H1 (cell line): ENCODE measurements around the gene RHOG. TPM values are rescaled to one million over a fixed set of nuclear protein-coding genes. Genes with fewer than 3 reads are reported as not detected.

Source experiments
- CHD1 ChIP-seq: IDR thresholded peaks from 2 replicates; pipeline ENCODE4 v1.6.1; 2012; ENCODE audit warnings: low read depth, low read length, improper control_type of control experiment
- CHD2 ChIP-seq: IDR thresholded peaks from 2 replicates; pipeline ENCODE4 v1.6.1; 2012; ENCODE audit warnings: low read length, improper control_type of control experiment
- CHD7 ChIP-seq: fragments of 300-600 bp; sonication (generic); IDR thresholded peaks from 2 replicates; pipeline ENCODE4 v1.7.1; 2012; ENCODE audit warnings: low read length, moderate library complexity, mild to moderate bottlenecking, inconsistent platforms; ENCODE audit not compliant: insufficient replicate concordance
- FOSL1 ChIP-seq: IDR thresholded peaks from 2 replicates; pipeline ENCODE4 v1.6.1; 2011; ENCODE audit warnings: mild to moderate bottlenecking, low read depth, low read length, moderate library complexity; ENCODE audit not compliant: insufficient read depth
- KDM4A ChIP-seq: IDR thresholded peaks from one replicate; pipeline ENCODE4 v1.7.1; 2012; ENCODE audit warnings: low read depth, mild to moderate bottlenecking, moderate library complexity, low read length, inconsistent platforms; ENCODE audit not compliant: severe bottlenecking
- MAFK ChIP-seq: IDR thresholded peaks from 2 replicates; pipeline ENCODE4 v1.6.1; 2012; ENCODE audit warnings: low read depth, mild to moderate bottlenecking, improper control_type of control experiment, low read length
- POLR2AphosphoS5 ChIP-seq: IDR thresholded peaks from 2 replicates; pipeline ENCODE4 v1.6.1; 2011; ENCODE audit warnings: low read depth, low read length
- RNF2 ChIP-seq: fragments of 200-900, 300-1000 bp; sonication (generic); IDR thresholded peaks from 2 replicates; pipeline ENCODE4 v1.7.1; 2016; ENCODE audit warnings: borderline replicate concordance, low read depth, mild to moderate bottlenecking, antibody characterized with exemption, low read length; ENCODE audit not compliant: poor library complexity, severe bottlenecking; ENCODE audit errors: missing control alignments
- SP2 ChIP-seq: IDR thresholded peaks from 2 replicates; pipeline ENCODE4 v1.6.1; 2012; ENCODE audit warnings: mild to moderate bottlenecking, low read length, inconsistent platforms
- TAF1 ChIP-seq: IDR thresholded peaks from 2 replicates; pipeline ENCODE4 v1.6.1; 2011; ENCODE audit warnings: mild to moderate bottlenecking, low read depth, low read length
- TAF7 ChIP-seq: optimal IDR thresholded peaks from 2 replicates; pipeline ENCODE3; 2011; ENCODE audit warnings: low read depth, mild to moderate bottlenecking, inconsistent platforms, low read length, moderate library complexity, borderline replicate concordance
- TEAD4 ChIP-seq: IDR thresholded peaks from 2 replicates; pipeline ENCODE4 v1.6.1; 2012; ENCODE audit warnings: low read depth, low read length, inconsistent platforms, mixed read lengths
- polyA plus RNA-seq, 7 experiments: library from polyadenylated mRNA; depleted of rRNA in 3 of 7; stranded (reverse) in 5 of 7; unstranded in 2 of 7; fragments of >200 nt in 5 of 7; fragments of 200-250 nt in 2 of 7; gene quantifications; 1 replicate in 5 of 7; 2 replicates in 1 of 7; 4 replicates in 1 of 7; pipeline versions ENCODE4 v1.2.1 to v1.2.3, GENCODE V29; 2011 to 2013; ENCODE audit warnings: missing spikeins in 2 of 7, mixed read lengths in 2 of 7
- total RNA-seq: library from RNA; stranded (reverse); fragmentation: NEBNext Ultra II Directional; extraction: Animal tissue kit (Norgen Biotek cat#: 25700); gene quantifications from 2 replicates; pipeline ENCODE4 v1.2.1, GENCODE V29; 2021

RHOG gene
- total and polyA plus RNA-seq, 2 of the 8 experiments (the other 6 are each of a cell fraction or from before 2014, with no cell fraction given) = 28.3 to 69.6 TPM

DNA sequence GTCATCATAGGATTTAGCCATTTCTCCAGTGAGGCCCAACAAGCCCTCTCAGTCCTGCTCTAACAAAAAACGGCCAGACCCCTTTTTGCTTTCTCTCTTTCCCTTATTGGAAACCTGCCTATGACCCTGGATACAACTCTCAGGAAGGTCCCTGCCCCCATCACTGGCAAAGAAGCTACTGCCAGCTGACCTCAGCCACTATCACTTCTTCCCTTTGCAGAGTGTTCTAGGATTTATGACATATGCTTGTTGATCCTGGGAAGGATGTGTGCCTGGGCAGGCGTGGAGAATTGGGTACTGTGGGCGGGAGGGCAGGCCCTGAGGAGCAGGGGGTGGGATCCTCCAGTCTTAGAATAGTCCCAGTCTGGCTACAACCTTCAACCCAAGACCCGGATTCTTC, 24.9 kb downstream of the RHOG start (continued):
- TF ChIP-seq CHD7 (no peak), POLR2AphosphoS5 (no peak), MAFK (no peak), RNF2 (no peak), KDM4A (no peak), TAF1 (no peak), TAF7 (no peak), SP2 (no peak), CHD1 (no peak), FOSL1 (no peak), CHD2 (no peak), TEAD4 (no peak)
